D721Med (cell line): ENCODE results near the gene ANAPC2.

ENCODE experiments used
- DNase-seq: peaks from one replicate; pipeline ENCODE4 v3.0.0; 2011; ENCODE audit warnings: low spot score; ENCODE audit not compliant: insufficient read length
- FAIRE-seq: peaks from 2 replicates; lab custom pipeline; 2011; peaks lifted over from hg19 to GRCh38; lab: Jason Lieb, UNC
- TF ChIP-seq, protein P1 (sequence below): IDR thresholded peaks from 2 replicates; pipeline ENCODE4 v1.5.1; 2012; ENCODE audit warnings: mild to moderate bottlenecking, control low read depth; ENCODE audit not compliant: insufficient read depth; ENCODE audit errors: missing control alignments

The ANAPC2 gene

DNA sequence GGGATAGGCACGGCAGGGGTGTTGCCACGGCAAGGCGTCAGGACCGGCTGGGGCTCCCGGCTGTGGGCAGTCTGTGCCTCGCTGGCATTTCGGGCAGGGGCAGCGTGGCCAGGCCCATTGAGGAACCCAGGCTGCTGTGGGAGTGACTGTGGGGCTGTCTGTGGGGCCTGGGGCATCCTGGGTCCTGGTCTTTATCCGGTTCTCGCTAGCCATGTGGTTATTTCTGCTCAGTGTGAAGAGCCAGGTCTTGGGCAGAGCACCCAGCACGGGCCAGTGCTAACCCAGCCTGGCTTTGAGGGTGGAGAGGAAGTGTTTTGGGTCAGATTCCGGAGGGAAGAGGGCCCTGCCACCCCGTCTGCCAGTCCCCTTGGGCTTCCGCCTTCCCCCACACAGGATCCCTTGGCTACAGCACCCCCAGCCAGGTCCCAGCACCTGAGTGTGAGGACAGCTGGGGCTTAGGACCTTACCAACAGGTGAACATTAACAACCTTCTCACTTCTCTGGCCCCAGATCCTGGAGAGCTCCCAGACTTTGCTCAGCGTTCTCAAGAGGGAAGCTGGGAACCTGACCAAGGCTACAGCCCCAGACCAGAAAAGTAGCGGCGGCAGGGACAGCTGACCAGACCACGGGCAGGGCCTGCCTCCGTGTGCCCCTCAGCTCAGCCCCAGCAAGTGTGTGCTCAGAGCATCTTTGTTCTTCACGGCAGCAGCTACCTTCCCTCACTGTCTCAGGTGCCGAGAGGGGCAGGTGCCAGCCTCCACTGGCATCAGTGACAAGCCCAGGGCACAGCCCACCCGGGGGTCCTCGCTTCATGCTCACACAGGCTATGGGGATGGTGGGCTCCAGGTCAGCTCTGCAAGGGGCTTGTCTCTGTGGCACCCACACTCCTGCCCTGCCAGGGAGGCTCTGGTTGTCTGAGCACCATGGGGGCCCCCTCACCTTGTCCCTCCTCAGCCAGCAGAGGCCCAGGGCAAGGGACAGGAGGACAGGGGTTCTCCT, 1.2 kb upstream of the ANAPC2 start:
- DNase-seq: no peak
- TF ChIP-seq, protein P1, sequence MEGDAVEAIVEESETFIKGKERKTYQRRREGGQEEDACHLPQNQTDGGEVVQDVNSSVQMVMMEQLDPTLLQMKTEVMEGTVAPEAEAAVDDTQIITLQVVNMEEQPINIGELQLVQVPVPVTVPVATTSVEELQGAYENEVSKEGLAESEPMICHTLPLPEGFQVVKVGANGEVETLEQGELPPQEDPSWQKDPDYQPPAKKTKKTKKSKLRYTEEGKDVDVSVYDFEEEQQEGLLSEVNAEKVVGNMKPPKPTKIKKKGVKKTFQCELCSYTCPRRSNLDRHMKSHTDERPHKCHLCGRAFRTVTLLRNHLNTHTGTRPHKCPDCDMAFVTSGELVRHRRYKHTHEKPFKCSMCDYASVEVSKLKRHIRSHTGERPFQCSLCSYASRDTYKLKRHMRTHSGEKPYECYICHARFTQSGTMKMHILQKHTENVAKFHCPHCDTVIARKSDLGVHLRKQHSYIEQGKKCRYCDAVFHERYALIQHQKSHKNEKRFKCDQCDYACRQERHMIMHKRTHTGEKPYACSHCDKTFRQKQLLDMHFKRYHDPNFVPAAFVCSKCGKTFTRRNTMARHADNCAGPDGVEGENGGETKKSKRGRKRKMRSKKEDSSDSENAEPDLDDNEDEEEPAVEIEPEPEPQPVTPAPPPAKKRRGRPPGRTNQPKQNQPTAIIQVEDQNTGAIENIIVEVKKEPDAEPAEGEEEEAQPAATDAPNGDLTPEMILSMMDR: no peak
- FAIRE-seq: no peak

- DNase-seq (no peak), FAIRE-seq (no peak)
- TF ChIP-seq, protein P1: no peak
Measured at GRCh38 chr9:137188086-137188489, 272 bp downstream of the ANAPC2 start.

- FAIRE-seq (no peak), DNase-seq (no peak)
- TF ChIP-seq, protein P1: no peak
Measured at GRCh38 chr9:137187386-137187785, 974 bp downstream of the ANAPC2 start.

DNA sequence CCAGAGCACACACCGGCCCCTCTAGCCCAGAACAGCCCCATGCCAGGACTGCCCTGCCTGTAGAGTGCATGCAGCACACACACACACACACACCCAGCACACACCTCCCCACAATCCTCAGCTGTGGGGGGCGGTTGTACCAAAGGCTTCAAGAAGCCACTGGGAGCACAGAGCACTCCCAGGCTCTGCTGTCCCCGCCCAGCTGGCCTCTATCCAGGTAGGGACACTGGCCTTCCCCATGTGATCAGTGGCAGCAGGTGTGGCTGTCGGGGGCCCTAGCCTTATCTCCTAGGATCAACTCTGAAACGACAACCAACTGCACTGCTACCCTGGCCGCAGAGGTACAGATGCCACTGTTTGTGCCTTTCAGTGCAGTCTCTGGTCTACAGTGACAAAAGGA, 2.0 kb downstream of the ANAPC2 start:
- FAIRE-seq (no peak), DNase-seq (no peak)
- TF ChIP-seq, protein P1: no peak

- DNase-seq (no peak), FAIRE-seq (no peak)
- TF ChIP-seq, protein P1: no peak
Measured at GRCh38 chr9:137185921-137186320, 2.4 kb downstream of the ANAPC2 start.

GRCh38 chr9:137184881-137185660, 3.3 kb downstream of the ANAPC2 start:
- no peak for DNase-seq
- no peak for FAIRE-seq
- TF ChIP-seq, protein P1: no peak
